Large intestine (tissue), 3 donors: ENCODE results near the gene MED9. TPM values are rescaled to one million over a fixed set of nuclear protein-coding genes. Genes with fewer than 3 reads are reported as not detected.
"Not testable (repeated sequence)": the region's sequence is repeated elsewhere in the genome, so short reads cannot be mapped to it uniquely, and the experiment has no call there.

Experiments
- DNase-seq, 2 donors: peaks; one replicate each; pipeline versions ENCODE4 v3.0.0 to v3.0.0-alpha.2; 2013
- H3K27ac ChIP-seq: one replicate; pipeline ENCODE4 v1.5.1; 2013; ENCODE audit warnings: low read length
- H3K27me3 ChIP-seq: 2 replicates; pipeline ENCODE4 v1.6.1; 2013; ENCODE audit warnings: low read length; ENCODE audit not compliant: control insufficient read depth, insufficient read depth
- H3K36me3 ChIP-seq: 2 replicates; pipeline ENCODE4 v1.6.1; 2013; ENCODE audit warnings: low read length; ENCODE audit not compliant: control insufficient read depth, insufficient read depth
- H3K4me1 ChIP-seq: one replicate; pipeline ENCODE4 v1.6.1; 2013; ENCODE audit warnings: low read length; ENCODE audit not compliant: control insufficient read depth, insufficient read depth
- H3K4me3 ChIP-seq: one replicate; pipeline ENCODE4 v1.5.1; 2013; ENCODE audit warnings: low read length
- H3K9me3 ChIP-seq: one replicate; pipeline ENCODE4 v1.6.1; 2013; ENCODE audit warnings: mild to moderate bottlenecking, low read depth, low read length, moderate library complexity; ENCODE audit not compliant: control insufficient read depth
- WGBS: methylation state at CpG from one replicate; pipeline ENCODE4 v1.1.5; 2013; ENCODE audit warnings: low lambda C conversion rate; ENCODE audit not compliant: insufficient coverage; 5-methylcytosine and 5-hydroxymethylcytosine counted together
- polyA plus RNA-seq: library from polyadenylated mRNA; unstranded; fragments of 120-200 nt; gene quantifications from one replicate; pipeline ENCODE4 v1.2.1, GENCODE V29; 2013

Gene MED9
- polyA plus RNA-seq, 1 donor, result 17.4 TPM

DNA sequence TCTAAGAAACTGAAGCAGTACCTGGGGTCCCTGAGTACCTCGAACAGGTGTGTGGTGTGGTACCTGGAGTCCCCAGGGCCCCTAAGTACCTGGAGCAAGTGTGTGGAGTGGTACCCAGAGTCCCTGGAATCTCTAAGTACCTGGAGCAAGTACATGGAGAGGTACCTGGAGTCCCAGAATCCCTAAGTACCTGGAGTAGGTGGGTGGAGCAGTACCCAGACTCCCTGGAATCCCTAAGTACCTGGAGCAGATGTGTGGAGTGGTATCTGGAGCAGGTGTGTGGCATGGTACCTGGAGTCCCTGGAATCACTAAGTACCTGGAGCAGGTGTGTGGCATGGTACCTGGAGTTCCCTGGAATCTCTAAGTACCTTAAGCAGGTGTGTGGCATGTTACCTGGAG, 22.5 kb upstream of the MED9 start:
- Histone ChIP-seq H3K36me3 (no peaks in the 10 kb centered on the region), H3K4me3 (no peak overlapping the region), H3K4me1 (peaks cover 3% of the 10 kb centered on the region), H3K27me3 (no peaks in the 10 kb centered on the region), H3K9me3 (peaks cover 2% of the 10 kb centered on the region), H3K27ac (no peak overlapping the region)
- no CpG with 5 or more reads among the region's 1 CpG for WGBS
- DNase-seq, result no peak

DNA sequence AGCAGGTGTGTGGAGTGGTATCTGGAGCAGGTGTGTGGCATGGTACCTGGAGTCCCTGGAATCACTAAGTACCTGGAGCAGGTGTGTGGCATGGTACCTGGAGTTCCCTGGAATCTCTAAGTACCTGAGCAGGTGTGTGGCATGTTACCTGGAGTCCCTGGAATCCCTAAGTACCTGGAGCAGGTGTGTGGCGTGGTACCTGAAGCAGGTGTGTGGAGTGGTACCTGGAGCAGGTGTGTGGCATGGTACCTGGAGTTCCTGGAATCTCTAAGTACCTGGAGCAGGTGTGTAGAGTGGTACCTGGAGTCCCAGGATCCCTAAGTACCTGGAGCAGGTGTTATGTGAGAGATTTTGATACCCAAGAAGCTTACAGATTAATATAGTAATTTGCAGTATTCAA, 22.1 kb upstream of the MED9 start:
- not testable (repeated sequence) for H3K4me1 ChIP-seq, H3K9me3 ChIP-seq, H3K36me3 ChIP-seq, H3K27me3 ChIP-seq, H3K4me3 ChIP-seq, DNase-seq, H3K27ac ChIP-seq
- no CpG with 5 or more reads among the region's 1 CpG for WGBS

DNA sequence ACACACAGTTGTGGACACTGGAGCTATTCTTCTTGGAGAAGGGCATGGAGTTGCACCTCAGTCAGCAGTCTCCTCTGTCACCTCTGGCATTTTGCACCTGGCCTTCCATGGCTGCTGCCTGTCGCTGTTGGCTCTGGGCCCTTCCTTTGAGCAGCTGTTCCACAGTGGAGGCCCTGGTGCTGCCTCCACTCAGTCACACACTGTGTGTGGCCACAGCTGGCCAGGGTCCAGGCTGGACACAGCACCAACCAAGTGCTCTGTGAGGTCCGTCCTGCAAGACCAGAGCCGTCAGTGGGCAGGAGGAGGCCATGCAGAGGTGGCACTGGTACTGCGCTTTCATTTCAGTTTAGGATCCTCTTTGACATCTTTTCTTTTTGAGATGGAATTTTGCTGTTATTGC, 21.6 kb upstream of the MED9 start:
- Histone ChIP-seq H3K27me3 (no peaks in the 10 kb centered on the region), H3K27ac (no peak overlapping the region), H3K4me1 (peaks cover 3% of the 10 kb centered on the region), H3K36me3 (no peaks in the 10 kb centered on the region), H3K9me3 (peaks cover 6% of the 10 kb centered on the region), H3K4me3 (no peak overlapping the region)
- DNase-seq, result no peak
- no CpG with 5 or more reads among the region's 4 CpGs for WGBS

DNA sequence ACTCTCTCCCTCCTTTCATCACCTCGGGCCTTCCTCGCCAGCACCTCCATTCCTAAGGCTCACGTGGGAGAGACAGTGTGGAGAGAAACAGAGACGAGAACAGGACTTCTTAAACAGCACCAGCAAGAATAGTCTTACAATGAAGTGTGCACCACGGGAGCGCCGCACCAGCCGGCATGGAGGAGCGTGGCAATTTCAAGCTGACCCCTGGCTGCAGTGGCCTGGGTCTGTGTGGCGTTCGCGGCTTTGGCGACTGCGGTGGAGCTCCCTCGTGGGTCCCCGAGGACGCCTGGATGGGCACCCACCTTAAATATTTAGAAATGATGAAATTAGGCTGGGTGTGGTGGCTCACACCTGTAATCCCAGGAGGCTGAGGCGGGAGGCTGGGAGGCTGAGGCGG, 20.5 kb upstream of the MED9 start:
- Histone ChIP-seq H3K4me1 (peaks cover 3% of the 10 kb centered on the region), H3K27ac (no peak overlapping the region), H3K9me3 (peaks cover 6% of the 10 kb centered on the region), H3K36me3 (no peaks in the 10 kb centered on the region), H3K27me3 (no peaks in the 10 kb centered on the region), H3K4me3 (no peak overlapping the region)
- WGBS, result no CpG with 5 or more reads among the region's 19 CpGs
- no peak for DNase-seq

DNA sequence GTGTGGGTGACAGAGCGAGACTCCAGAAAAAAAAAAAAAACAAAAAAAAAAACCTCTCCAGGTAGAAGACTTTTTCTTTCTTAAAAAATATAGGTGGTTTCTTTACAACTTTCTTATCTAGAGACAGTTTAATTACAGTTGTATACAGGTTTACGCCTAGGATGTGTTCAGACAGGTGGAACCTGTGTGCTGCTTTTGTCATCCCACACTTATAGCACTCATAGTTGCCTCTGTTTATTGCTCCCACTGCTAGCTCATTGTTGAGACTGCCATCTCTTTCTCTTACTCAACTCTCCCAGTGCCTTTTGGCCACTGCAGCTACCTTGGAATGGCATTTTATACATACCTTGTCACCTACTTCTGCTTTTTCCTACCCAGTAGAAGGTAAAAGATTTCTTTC, 19.1 kb upstream of the MED9 start:
- DNase-seq, result no peak
- no peak overlapping the region for H3K27ac ChIP-seq
- no CpG with 5 or more reads among the region's 2 CpGs for WGBS

DNA sequence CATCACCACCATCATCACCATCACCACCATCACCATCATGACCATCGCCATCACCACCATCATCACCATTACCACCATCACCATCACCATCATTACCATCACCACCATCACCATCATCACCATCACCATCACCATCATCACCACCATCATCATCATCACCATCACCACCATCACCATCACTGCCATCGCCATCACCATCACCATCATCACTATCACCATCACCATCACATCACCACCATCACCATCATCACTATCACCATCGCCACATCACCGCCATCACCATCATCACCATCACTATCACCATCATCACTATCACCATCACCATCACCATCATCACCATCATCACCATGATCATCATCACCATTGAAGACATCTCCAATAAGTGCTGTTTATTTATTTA, 16.8 kb upstream of the MED9 start:
- DNase-seq, result no peak
- Histone ChIP-seq H3K36me3 (no peaks in the 10 kb centered on the region), H3K4me1 (peaks cover 13% of the 10 kb centered on the region), H3K9me3 (peaks cover 6% of the 10 kb centered on the region), H3K27ac (no peak overlapping the region), H3K4me3 (no peak overlapping the region), H3K27me3 (no peaks in the 10 kb centered on the region)
- WGBS, result 94% methylated on average over 3 of the region's 4 CpGs

More for the DNA sequence above, 19.1 kb upstream of the MED9 start:
- H3K27me3 ChIP-seq, result no peaks in the 10 kb centered on the region
- peaks cover 6% of the 10 kb centered on the region for H3K9me3 ChIP-seq
- H3K4me1 ChIP-seq, result peaks cover 12% of the 10 kb centered on the region
- no peaks in the 10 kb centered on the region for H3K36me3 ChIP-seq
- no peak overlapping the region for H3K4me3 ChIP-seq

DNA sequence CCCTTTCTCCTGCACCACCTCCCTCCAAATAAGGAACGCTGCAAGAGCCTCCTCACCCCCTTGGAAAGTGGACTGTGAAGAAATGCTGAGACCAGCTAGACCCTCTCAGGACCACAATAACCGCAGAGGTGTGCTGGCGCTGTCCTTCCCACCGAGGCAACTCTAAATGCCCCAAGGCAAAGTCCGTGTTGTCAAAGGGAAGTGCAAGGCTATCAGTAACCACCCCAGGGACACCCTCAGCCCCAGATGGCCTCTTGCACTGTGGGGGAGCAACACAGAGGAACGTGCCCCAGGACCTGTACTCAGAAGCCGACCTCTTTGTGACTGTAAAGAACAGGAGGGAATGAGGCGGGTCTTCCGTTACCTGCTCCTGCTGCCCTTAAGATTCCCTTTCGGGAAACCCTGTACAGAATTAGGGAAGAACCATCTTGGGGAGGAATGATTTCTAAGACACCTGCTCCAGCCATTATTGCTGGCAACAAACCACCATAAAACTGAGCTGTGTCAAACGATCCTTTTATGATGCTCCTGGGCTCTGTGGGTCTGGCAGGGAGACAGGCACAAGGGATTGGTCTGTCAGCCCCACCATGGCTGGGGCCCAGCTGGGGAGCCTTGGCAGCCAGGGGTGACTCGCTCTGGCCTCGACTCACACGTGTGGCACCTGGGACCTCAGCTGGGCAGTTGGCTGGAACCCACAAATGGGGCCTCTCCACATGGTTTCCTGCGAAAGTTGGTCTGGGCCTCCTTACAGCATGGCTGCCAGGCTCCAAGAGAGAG, 14.6 kb upstream of the MED9 start:
- DNase-seq, result peak; percentile 66 to 85
- Histone ChIP-seq H3K27me3 (no peaks in the 10 kb centered on the region), H3K9me3 (peaks cover 4% of the 10 kb centered on the region), H3K27ac (peak overlapping the region; percentile 53), H3K4me3 (no peak overlapping the region), H3K36me3 (no peaks in the 10 kb centered on the region), H3K4me1 (peaks cover 18% of the 10 kb centered on the region)
- WGBS, result no CpG with 5 or more reads among the region's 15 CpGs

DNA sequence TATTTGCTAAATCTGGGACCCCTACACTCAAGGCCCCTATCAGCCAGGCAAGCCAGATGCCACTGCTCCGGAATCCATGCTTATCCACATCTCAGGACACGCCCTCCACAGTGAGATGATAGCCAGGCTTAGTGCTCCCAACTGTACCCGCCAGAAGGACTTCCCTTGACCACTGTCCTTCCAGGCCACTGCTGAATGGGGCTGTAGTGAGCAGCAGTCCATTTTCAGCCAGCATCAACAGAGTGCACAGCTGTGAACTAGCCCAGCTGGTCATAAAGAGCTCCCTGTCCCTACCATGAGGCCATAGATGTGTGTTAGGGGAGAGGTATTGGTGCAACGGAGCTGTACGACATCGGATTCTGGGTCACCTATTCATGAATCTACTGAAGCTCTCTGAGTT, 13.0 kb upstream of the MED9 start:
- DNase-seq, result no peak
- WGBS, result 100% methylated on average over 1 of the region's 6 CpGs
- H3K9me3 ChIP-seq, result peaks cover 4% of the 10 kb centered on the region
- peaks cover 25% of the 10 kb centered on the region for H3K4me1 ChIP-seq
- no peaks in the 10 kb centered on the region for H3K36me3 ChIP-seq
- no peak overlapping the region for H3K27ac ChIP-seq
- no peaks in the 10 kb centered on the region for H3K27me3 ChIP-seq
- no peak overlapping the region for H3K4me3 ChIP-seq

DNA sequence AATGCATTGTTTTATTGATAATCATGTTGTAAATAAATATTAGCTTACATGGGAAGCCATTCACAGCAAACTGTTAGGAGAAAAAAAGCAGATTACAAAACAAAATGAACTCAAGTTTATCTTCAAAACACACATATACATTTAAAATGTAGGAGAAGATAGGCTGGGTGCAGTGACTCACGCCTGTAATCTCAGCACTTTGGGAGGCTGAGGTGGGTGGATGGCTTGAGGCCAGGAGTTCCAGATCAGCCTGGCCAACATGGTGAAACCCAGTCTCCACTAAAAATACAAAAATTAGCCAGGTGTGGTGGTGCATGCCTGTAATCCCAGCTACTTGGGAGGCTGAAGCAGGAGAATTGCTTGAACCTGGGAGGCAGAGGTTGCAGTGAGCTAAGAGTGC, 10.9 kb upstream of the MED9 start:
- not testable (repeated sequence) for H3K36me3 ChIP-seq, H3K9me3 ChIP-seq, H3K27ac ChIP-seq, DNase-seq, H3K27me3 ChIP-seq, H3K4me3 ChIP-seq
- peaks cover 25% of the 10 kb centered on the region for H3K4me1 ChIP-seq
- no CpG with 5 or more reads among the region's 1 CpG for WGBS

DNA sequence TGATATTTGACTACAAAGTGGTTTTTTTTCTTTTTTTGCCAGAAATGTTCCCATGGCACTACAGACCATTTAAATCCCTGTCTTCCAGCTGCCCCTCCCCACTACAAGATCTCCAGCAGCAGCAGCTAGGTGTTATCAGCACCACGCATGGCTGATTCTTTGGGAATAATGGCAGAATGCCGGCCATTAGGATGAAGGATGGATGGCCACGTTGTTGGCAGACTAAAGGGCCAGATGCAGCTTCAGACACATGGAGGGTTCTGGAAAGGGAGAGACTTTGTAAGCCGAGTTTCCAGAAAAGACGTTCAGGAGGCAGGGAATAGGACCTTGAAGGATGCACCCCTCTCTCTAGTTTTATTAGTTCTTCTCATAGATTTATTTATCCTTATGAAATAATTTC, 10.3 kb upstream of the MED9 start:
- Histone ChIP-seq H3K4me3 (no peak overlapping the region), H3K27ac (no peak overlapping the region), H3K9me3 (no peaks in the 10 kb centered on the region), H3K4me1 (peaks cover 25% of the 10 kb centered on the region), H3K36me3 (no peaks in the 10 kb centered on the region), H3K27me3 (peaks cover 2% of the 10 kb centered on the region)
- DNase-seq, result no peak
- WGBS, result no CpG with 5 or more reads among the region's 5 CpGs

DNA sequence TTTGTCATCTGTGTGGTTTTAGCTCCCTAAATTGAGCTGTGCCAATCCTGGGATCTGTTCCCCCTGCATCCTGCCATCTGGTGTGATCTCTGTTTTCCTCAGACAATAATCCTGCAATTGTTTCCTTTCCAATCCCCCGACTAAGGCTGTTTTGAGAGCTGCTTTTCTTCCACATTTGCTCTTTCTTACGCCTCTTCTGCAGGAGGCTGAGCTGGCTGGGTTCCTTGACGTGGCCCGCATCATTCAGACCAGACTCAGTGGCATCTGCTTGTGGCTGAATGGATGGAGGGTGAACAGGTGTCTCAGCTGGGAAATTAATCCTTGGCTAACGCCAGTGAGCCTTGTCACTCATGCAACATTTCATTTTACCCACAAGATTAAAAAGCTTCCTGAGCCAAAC, 9.8 kb upstream of the MED9 start:
- Histone ChIP-seq H3K9me3 (no peaks in the 10 kb centered on the region), H3K4me1 (peaks cover 23% of the 10 kb centered on the region), H3K27ac (peak overlapping the region; percentile 12), H3K4me3 (no peak overlapping the region), H3K36me3 (no peaks in the 10 kb centered on the region), H3K27me3 (peaks cover 2% of the 10 kb centered on the region)
- no peak for DNase-seq
- WGBS, result 40% methylated on average over 1 of the region's 5 CpGs
